Thoracic aorta (tissue), 2 donors: ENCODE measurements around the gene PROK1. TPM values are rescaled to one million over a fixed set of nuclear protein-coding genes. Genes with fewer than 3 reads are reported as not detected.

Source experiments
- ATAC-seq: fragments of 150-250 bp; one replicate; pipeline ENCODE4 v1.8.0; 2017; ENCODE audit warnings: low read depth; ENCODE audit not compliant: insufficient number of reproducible peaks, low FRiP score
- DNase-seq: peaks from one replicate; pipeline ENCODE4 v3.0.0-alpha.2; 2020; ENCODE audit warnings: low spot score
- H3K27ac ChIP-seq, 2 donors: fragments of 200-600 bp; sonication (generic); 1 replicate in 1 of 2; 2 replicates in 1 of 2; pipeline ENCODE4 v1.5.1; 2016; ENCODE audit warnings: mild to moderate bottlenecking in 2 of 2, moderate library complexity in 2 of 2
- H3K27me3 ChIP-seq: fragments of 200-600 bp; sonication (generic); replicated peaks from 2 replicates; pipeline ENCODE4 v1.6.0; 2016; ENCODE audit warnings: mild to moderate bottlenecking; ENCODE audit not compliant: insufficient read depth
- H3K36me3 ChIP-seq: fragments of 200-600 bp; sonication (generic); one replicate; pipeline ENCODE4 v1.5.1; 2016
- H3K4me1 ChIP-seq, 2 donors: fragments of 200-600 bp; sonication (generic); 1 replicate in 1 of 2; 2 replicates in 1 of 2; pipeline versions ENCODE4 v1.5.1 to v1.6.0; 2016; ENCODE audit warnings: low read depth in 2 of 2, mild to moderate bottlenecking in 1 of 2; ENCODE audit not compliant: control insufficient read depth in 1 of 2
- H3K4me3 ChIP-seq: fragments of 200-600 bp; sonication (generic); 2 replicates; pipeline ENCODE4 v1.5.1; 2016; ENCODE audit warnings: mild to moderate bottlenecking
- H3K9me3 ChIP-seq: fragments of 200-600 bp; sonication (generic); 2 replicates; pipeline ENCODE4 v1.5.1; 2016
- CTCF ChIP-seq: fragments of 200-600 bp; sonication (generic); IDR thresholded peaks from one replicate; pipeline ENCODE4 v1.5.1; 2019; ENCODE audit warnings: antibody characterized with exemption
- total RNA-seq, 2 donors: library from RNA; depleted of rRNA; stranded (reverse); fragments of >200 nt; gene quantifications; one replicate each; pipeline versions ENCODE4 v1.1.0 to v1.2.3, GENCODE V29; 2016

Gene PROK1
- total RNA-seq, 2 donors from 2014 or later: 0.27 to 0.63 TPM

GRCh38 chr1:110488867-110489266 lies 37.9 kb downstream of the PROK1 start:
- Histone ChIP-seq H3K4me1 (no peaks in the 10 kb centered on the region), H3K9me3 (no peaks in the 10 kb centered on the region), H3K4me3 (no peak overlapping the region), H3K27me3 (no peaks in the 10 kb centered on the region), H3K27ac (no peak overlapping the region), H3K36me3 (no peaks in the 10 kb centered on the region)
- DNase-seq (no peak), ATAC-seq (no peak)
- TF ChIP-seq CTCF: no peak

GRCh38 chr1:110489406-110489805 lies 38.5 kb downstream of the PROK1 start:
- H3K4me1 ChIP-seq: no peaks in the 10 kb centered on the region
- H3K27me3 ChIP-seq: no peaks in the 10 kb centered on the region
- ATAC-seq (no peak), DNase-seq (no peak)
- H3K27ac ChIP-seq: no peak overlapping the region
- H3K36me3 ChIP-seq: no peaks in the 10 kb centered on the region
- no peak overlapping the region for H3K4me3 ChIP-seq
- H3K9me3 ChIP-seq: no peaks in the 10 kb centered on the region
- TF ChIP-seq CTCF: no peak

- no peaks in the 10 kb centered on the region for H3K36me3 ChIP-seq
- H3K27me3 ChIP-seq: no peaks in the 10 kb centered on the region
- H3K27ac ChIP-seq: no peak overlapping the region
- no peaks in the 10 kb centered on the region for H3K9me3 ChIP-seq
- H3K4me3 ChIP-seq: no peak overlapping the region
- no peaks in the 10 kb centered on the region for H3K4me1 ChIP-seq
- no peak for TF ChIP-seq CTCF
- ATAC-seq: no peak
- no peak for DNase-seq
Observed at GRCh38 chr1:110489973-110490542, 39.1 kb downstream of the PROK1 start.

- Histone ChIP-seq H3K4me3 (no peak overlapping the region), H3K36me3 (no peaks in the 10 kb centered on the region), H3K9me3 (no peaks in the 10 kb centered on the region), H3K4me1 (no peaks in the 10 kb centered on the region), H3K27ac (no peak overlapping the region), H3K27me3 (no peaks in the 10 kb centered on the region)
- no peak for TF ChIP-seq CTCF
- DNase-seq (no peak), ATAC-seq (no peak)
Observed at GRCh38 chr1:110490791-110491451, 40.0 kb downstream of the PROK1 start.

GRCh38 chr1:110492573-110492972 lies 41.6 kb downstream of the PROK1 start:
- Histone ChIP-seq H3K36me3 (no peaks in the 10 kb centered on the region), H3K27ac (no peak overlapping the region), H3K27me3 (no peaks in the 10 kb centered on the region), H3K4me1 (no peaks in the 10 kb centered on the region), H3K9me3 (no peaks in the 10 kb centered on the region), H3K4me3 (no peak overlapping the region)
- no peak for TF ChIP-seq CTCF
- ATAC-seq (no peak), DNase-seq (no peak)
